ENCODE results near the gene SUPT20HL1.

DNA sequence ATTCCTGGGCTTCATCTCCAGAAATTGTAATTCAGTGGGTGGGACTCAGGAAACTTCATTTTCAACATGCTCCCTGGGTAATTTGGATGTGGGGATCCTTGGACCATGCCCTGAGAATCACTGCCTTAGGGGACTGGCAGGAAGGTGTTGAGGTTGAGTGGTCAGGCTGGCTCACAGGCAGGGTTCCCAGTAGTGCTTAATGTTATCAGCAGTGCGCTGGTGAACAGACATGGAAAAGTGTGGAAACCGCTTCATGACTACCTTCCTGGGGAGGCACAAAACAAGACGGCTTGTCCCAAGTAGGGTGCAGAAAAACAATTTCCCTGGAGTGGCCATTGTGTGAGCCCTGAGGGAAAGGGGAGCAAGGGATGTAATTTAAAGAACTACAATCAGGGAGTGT, 31.4 kb downstream of the SUPT20HL1 start:
- TF ChIP-seq EZH2phosphoT487 (IDR thresholded peaks at IDR 0.05; ENCODE audit: borderline replicate concordance, low read length), result no peak
- TF ChIP-seq EZH2 (IDR thresholded peaks at IDR 0.05; ENCODE audit: low read length, unreplicated experiment), result no peak

Measured in PC-3 (cell line).